Vagina (tissue), 2 donors: ENCODE data around the gene OR5AC2. TPM values are rescaled to one million over a fixed set of nuclear protein-coding genes. Genes with fewer than 3 reads are reported as not detected.

Experiments
- DNase-seq, 2 donors: peaks; one replicate each; pipeline ENCODE4 v3.0.0-alpha.2; 2017; ENCODE audit errors: extremely low spot score in 2 of 2
- H3K27ac ChIP-seq: fragments of 200-600 bp; sonication (generic); one replicate; pipeline ENCODE4 v1.5.1; 2019
- H3K27me3 ChIP-seq: fragments of 200-600 bp; sonication (generic); one replicate; pipeline ENCODE4 v1.5.1; 2019
- H3K36me3 ChIP-seq, 2 donors: fragments of 200-600 bp; sonication (generic); one replicate each; pipeline ENCODE4 v1.5.1; 2017 to 2019
- H3K4me1 ChIP-seq: fragments of 200-600 bp; sonication (generic); one replicate; pipeline ENCODE4 v1.5.1; 2019
- H3K4me3 ChIP-seq, 2 donors: fragments of 200-600 bp; sonication (generic); 1 replicate in 1 of 2; 2 replicates in 1 of 2; pipeline ENCODE4 v1.5.1; 2016 to 2019
- H3K9me3 ChIP-seq: fragments of 200-600 bp; sonication (generic); one replicate; pipeline ENCODE4 v1.5.1; 2019
- CTCF ChIP-seq, 3 experiments: fragments of 450-650 bp in 2 of 3; fragments of 200-600 bp in 1 of 3; sonication (generic) in 1 of 3; IDR thresholded peaks; one replicate each; pipeline ENCODE4 v1.5.1; 2017 to 2019; ENCODE audit warnings: antibody characterized with exemption in 3 of 3, mild to moderate bottlenecking in 2 of 3, moderate library complexity in 2 of 3
- POLR2A ChIP-seq, 2 donors: fragments of 450-650 bp; IDR thresholded peaks; one replicate each; pipeline ENCODE4 v1.6.1; 2017; ENCODE audit warnings: antibody characterized with exemption in 2 of 2, mild to moderate bottlenecking in 2 of 2, moderate library complexity in 2 of 2
- POLR2AphosphoS5 ChIP-seq, 2 donors: sonication (generic); formaldehyde crosslinking; IDR thresholded peaks; one replicate each; pipeline ENCODE4 v1.9.0; 2017; ENCODE audit warnings: antibody characterized with exemption in 2 of 2, mild to moderate bottlenecking in 2 of 2, low read depth in 1 of 2; ENCODE audit not compliant: insufficient read depth in 1 of 2
- intact Hi-C: fragments of 100-400 bp; cut with DNase I; formaldehyde crosslinking; loops from one replicate; pipeline ENCODE4 v1.15.1; 2023
- total RNA-seq: library from RNA; depleted of rRNA; stranded (reverse); fragments of >200 nt; gene quantifications from one replicate; pipeline ENCODE4 v1.2.3, GENCODE V29; 2016

OR5AC2 gene
- not detected for total RNA-seq

- H3K4me3 ChIP-seq: no peak within 1 kb of the TSS
- TF ChIP-seq POLR2AphosphoS5 (IDR thresholded peaks at IDR 0.05; ENCODE audit: insufficient read depth in 1 of 2, low read depth in 1 of 2): no peak
- no peak for TF ChIP-seq POLR2A (IDR thresholded peaks at IDR 0.05)
- no peak for TF ChIP-seq CTCF (IDR thresholded peaks at IDR 0.05)
- no peak for DNase-seq
- no peaks in the 10 kb centered on the region for H3K9me3 ChIP-seq
- H3K36me3 ChIP-seq: no peaks in the 10 kb centered on the region
- H3K27ac ChIP-seq: no peak within 1 kb of the TSS
- no peaks in the 10 kb centered on the region for H3K27me3 ChIP-seq
- intact Hi-C loops: no loop called here
- H3K4me1 ChIP-seq: no peaks in the 10 kb centered on the region
These were observed at the start of gene OR5AC2 for GRCh38 chr3:98086873-98087272. TSS of gene OR5AC2 (plus strand) at chr3:98087173. CDS start at chr3:98087173, 0 bp downstream.

GRCh38 chr3:98038286-98038685 lies 48.7 kb upstream of the OR5AC2 start:
- no peaks in the 10 kb centered on the region for H3K4me1 ChIP-seq
- no peak overlapping the region for H3K4me3 ChIP-seq
- H3K27me3 ChIP-seq: no peaks in the 10 kb centered on the region
- no peaks in the 10 kb centered on the region for H3K9me3 ChIP-seq
- no peak overlapping the region for H3K27ac ChIP-seq
- TF ChIP-seq POLR2AphosphoS5 (IDR thresholded peaks at IDR 0.05; ENCODE audit: insufficient read depth in 1 of 2, low read depth in 1 of 2) (no peak), CTCF (IDR thresholded peaks at IDR 0.05) (no peak), POLR2A (IDR thresholded peaks at IDR 0.05) (no peak)
- no peaks in the 10 kb centered on the region for H3K36me3 ChIP-seq
- no peak for DNase-seq
- intact Hi-C loops: no loop called here

- TF ChIP-seq CTCF (IDR thresholded peaks at IDR 0.05): no peak
- TF ChIP-seq POLR2AphosphoS5 (IDR thresholded peaks at IDR 0.05; ENCODE audit: insufficient read depth in 1 of 2, low read depth in 1 of 2): no peak
- no peak for TF ChIP-seq POLR2A (IDR thresholded peaks at IDR 0.05)
- intact Hi-C loops: no loop called here
- Histone ChIP-seq H3K4me1 (no peaks in the 10 kb centered on the region), H3K4me3 (no peak overlapping the region), H3K9me3 (no peaks in the 10 kb centered on the region), H3K36me3 (no peaks in the 10 kb centered on the region), H3K27ac (no peak overlapping the region), H3K27me3 (no peaks in the 10 kb centered on the region)
- DNase-seq: no peak
These were observed 48.1 kb upstream of the OR5AC2 start for GRCh38 chr3:98038876-98039275.

- Histone ChIP-seq H3K36me3 (no peaks in the 10 kb centered on the region), H3K27ac (no peak overlapping the region), H3K27me3 (no peaks in the 10 kb centered on the region), H3K9me3 (no peaks in the 10 kb centered on the region), H3K4me1 (no peaks in the 10 kb centered on the region), H3K4me3 (peak overlapping the region; percentile 20 to 23)
- intact Hi-C loops: no loop called here
- no peak for DNase-seq
- no peak for TF ChIP-seq POLR2A (IDR thresholded peaks at IDR 0.05)
- no peak for TF ChIP-seq POLR2AphosphoS5 (IDR thresholded peaks at IDR 0.05; ENCODE audit: insufficient read depth in 1 of 2, low read depth in 1 of 2)
- peak; percentile 69 to 97 (median 75) for TF ChIP-seq CTCF (IDR thresholded peaks at IDR 0.05)
These were observed 47.5 kb upstream of the OR5AC2 start for GRCh38 chr3:98039322-98040024.

- intact Hi-C loops: no loop called here
- Histone ChIP-seq H3K36me3 (no peaks in the 10 kb centered on the region), H3K9me3 (no peaks in the 10 kb centered on the region), H3K27ac (no peak overlapping the region), H3K4me3 (no peak overlapping the region), H3K4me1 (no peaks in the 10 kb centered on the region), H3K27me3 (no peaks in the 10 kb centered on the region)
- TF ChIP-seq POLR2A (IDR thresholded peaks at IDR 0.05): no peak
- no peak for TF ChIP-seq POLR2AphosphoS5 (IDR thresholded peaks at IDR 0.05; ENCODE audit: insufficient read depth in 1 of 2, low read depth in 1 of 2)
- no peak for TF ChIP-seq CTCF (IDR thresholded peaks at IDR 0.05)
- no peak for DNase-seq
These were observed 45.6 kb upstream of the OR5AC2 start for GRCh38 chr3:98041350-98041749.
